GM23248 (cell line): ENCODE measurements around the gene OPCML.

Source experiments
- EZH2 ChIP-seq: fragments of 200-600 bp; sonication (generic); IDR thresholded peaks from 2 replicates; pipeline ENCODE4 v1.6.1; 2018; ENCODE audit warnings: antibody characterized with exemption, mild to moderate bottlenecking; ENCODE audit not compliant: insufficient read depth, poor library complexity, severe bottlenecking
- EZH2phosphoT487 ChIP-seq: fragments of 200-600 bp; sonication (generic); IDR thresholded peaks from 2 replicates; pipeline ENCODE4 v1.6.1; 2018; ENCODE audit warnings: antibody characterized with exemption, moderate library complexity, mild to moderate bottlenecking, low read depth; ENCODE audit not compliant: insufficient read depth

- TF ChIP-seq EZH2 (no peak), EZH2phosphoT487 (no peak)
Measured at GRCh38 chr11:133541720-133542095, 9.4 kb upstream of the OPCML start.
